ENCODE results near the gene RNF19B. TPM values are rescaled to one million over a fixed set of nuclear protein-coding genes. Genes with fewer than 3 reads are reported as not detected.

Gene RNF19B
- total RNA-seq, 1 donor from 2014 or later, result 14.2 TPM

GRCh38 chr1:32965251-32965747 lies 690 bp upstream of the RNF19B start:
- peak overlapping the region; percentile 68 for H3K4me2 ChIP-seq
- no peaks in the 10 kb centered on the region for H3K36me3 ChIP-seq
- Mint-ChIP-seq H3K27me3 (ENCODE audit: insufficient read depth, low read depth) (peaks cover 2% of the 10 kb centered on the region), H3K36me3 (no peaks in the 10 kb centered on the region), H3K9me3 (no peaks in the 10 kb centered on the region), H3K4me1 (peaks cover 28% of the 10 kb centered on the region), H3K27ac (no peak overlapping the region), H3K4me3 (peak overlapping the region; percentile 92)
- peak overlapping the region; percentile 27 for H2AFZ ChIP-seq (replicated peaks)
- no peak overlapping the region for H3K9ac ChIP-seq
- peaks cover 13% of the 10 kb centered on the region for H3F3A ChIP-seq (ENCODE audit: low read depth)
- H3K27ac ChIP-seq, result no peak overlapping the region
- no peak for DNase-seq (ENCODE audit: low spot score)
- TF ChIP-seq EZH2phosphoT487 (IDR thresholded peaks at IDR 0.05) (no peak), CTCF (IDR thresholded peaks at IDR 0.05) (no peak), EZH2 (IDR thresholded peaks at IDR 0.05) (no peak)
- H3K4me1 ChIP-seq, result peaks cover 13% of the 10 kb centered on the region
- peaks cover 31% of the 10 kb centered on the region for H4K20me1 ChIP-seq (ENCODE audit: low read depth)
- H3K79me2 ChIP-seq (ENCODE audit: low read depth), result peaks cover 32% of the 10 kb centered on the region
- peaks cover 45% of the 10 kb centered on the region for H3K27me3 ChIP-seq
- no peaks in the 10 kb centered on the region for H3K9me3 ChIP-seq (ENCODE audit: low read depth)
- H3K4me3 ChIP-seq, result peak overlapping the region; percentile 96

- Mint-ChIP-seq H3K9me3 (no peaks in the 10 kb centered on the region), H3K36me3 (no peaks in the 10 kb centered on the region), H3K27me3 (ENCODE audit: insufficient read depth, low read depth) (peaks cover 2% of the 10 kb centered on the region), H3K4me1 (peaks cover 31% of the 10 kb centered on the region), H3K27ac (no peak overlapping the region), H3K4me3 (peak overlapping the region; percentile 89)
- H3K9me3 ChIP-seq (ENCODE audit: low read depth), result no peaks in the 10 kb centered on the region
- no peaks in the 10 kb centered on the region for H3K36me3 ChIP-seq
- H3K4me3 ChIP-seq, result peak overlapping the region; percentile 96
- peak; percentile 83 for DNase-seq (ENCODE audit: low spot score)
- TF ChIP-seq EZH2phosphoT487 (IDR thresholded peaks at IDR 0.05) (no peak), CTCF (IDR thresholded peaks at IDR 0.05) (no peak), EZH2 (IDR thresholded peaks at IDR 0.05) (no peak)
- peak overlapping the region; percentile 86 for H2AFZ ChIP-seq (replicated peaks)
- H3K27me3 ChIP-seq, result peaks cover 31% of the 10 kb centered on the region
- peak overlapping the region; percentile 88 for H3K4me2 ChIP-seq
- H3K9ac ChIP-seq, result peak overlapping the region; percentile 46
- H3K4me1 ChIP-seq, result peaks cover 13% of the 10 kb centered on the region
- H3K79me2 ChIP-seq (ENCODE audit: low read depth), result peaks cover 36% of the 10 kb centered on the region
- H4K20me1 ChIP-seq (ENCODE audit: low read depth), result peaks cover 31% of the 10 kb centered on the region
- H3K27ac ChIP-seq, result no peak overlapping the region
- peaks cover 13% of the 10 kb centered on the region for H3F3A ChIP-seq (ENCODE audit: low read depth)
Measured at GRCh38 chr1:32963746-32964460, 706 bp downstream of the RNF19B start.

GRCh38 chr1:32962248-32962896 lies 2.2 kb downstream of the RNF19B start:
- Histone ChIP-seq H3K79me2 (ENCODE audit: low read depth) (peaks cover 43% of the 10 kb centered on the region), H3K27ac (no peak overlapping the region), H3K4me2 (peak overlapping the region; percentile 88), H2AFZ (replicated peaks) (no peak overlapping the region), H3K36me3 (no peaks in the 10 kb centered on the region), H3K9ac (no peak overlapping the region), H3K27me3 (peaks cover 16% of the 10 kb centered on the region), H3F3A (ENCODE audit: low read depth) (peaks cover 13% of the 10 kb centered on the region), H3K4me3 (peak overlapping the region; percentile 96), H3K4me1 (peaks cover 13% of the 10 kb centered on the region), H3K9me3 (ENCODE audit: low read depth) (no peaks in the 10 kb centered on the region), H4K20me1 (ENCODE audit: low read depth) (peaks cover 31% of the 10 kb centered on the region)
- no peak for DNase-seq (ENCODE audit: low spot score)
- H3K36me3 Mint-ChIP-seq, result peaks cover 2% of the 10 kb centered on the region
- H3K27ac Mint-ChIP-seq, result no peak overlapping the region
- H3K9me3 Mint-ChIP-seq, result no peaks in the 10 kb centered on the region
- peaks cover 31% of the 10 kb centered on the region for H3K4me1 Mint-ChIP-seq
- H3K4me3 Mint-ChIP-seq, result peak overlapping the region; percentile 89
- peaks cover 2% of the 10 kb centered on the region for H3K27me3 Mint-ChIP-seq (ENCODE audit: insufficient read depth, low read depth)
- no peak for TF ChIP-seq EZH2phosphoT487 (IDR thresholded peaks at IDR 0.05)
